NCI-H1105 (cell line): ENCODE measurements around the gene YARS1.
A peak's percentile ranks its signal among the peaks of the same experiment; 100 is the strongest.

Experiments
- DNase-seq: peaks from one replicate; lab custom pipeline; 2025; lab: John Stamatoyannopoulos, UW

The YARS1 gene

DNA sequence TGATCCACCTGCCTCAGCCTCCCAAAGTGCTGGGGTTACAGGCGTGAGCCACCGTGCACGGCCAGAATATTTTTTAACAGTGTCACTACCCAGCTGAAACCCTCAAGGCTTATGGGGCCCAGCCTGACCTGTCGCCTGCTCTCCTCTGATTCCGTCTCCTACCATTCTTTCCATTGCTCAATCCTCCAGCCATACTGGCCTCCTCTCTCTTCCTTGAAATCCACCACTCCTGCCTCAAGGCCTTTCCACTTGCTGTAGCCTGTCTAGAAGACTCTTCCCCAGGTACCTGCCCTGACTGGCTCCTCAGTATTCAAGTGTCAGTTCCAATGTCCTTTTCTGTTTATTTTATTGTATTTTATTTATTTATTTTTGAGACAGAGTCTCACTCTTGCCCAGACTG, 53.9 kb downstream of the YARS1 start:
- DNase-seq: no peak

DNA sequence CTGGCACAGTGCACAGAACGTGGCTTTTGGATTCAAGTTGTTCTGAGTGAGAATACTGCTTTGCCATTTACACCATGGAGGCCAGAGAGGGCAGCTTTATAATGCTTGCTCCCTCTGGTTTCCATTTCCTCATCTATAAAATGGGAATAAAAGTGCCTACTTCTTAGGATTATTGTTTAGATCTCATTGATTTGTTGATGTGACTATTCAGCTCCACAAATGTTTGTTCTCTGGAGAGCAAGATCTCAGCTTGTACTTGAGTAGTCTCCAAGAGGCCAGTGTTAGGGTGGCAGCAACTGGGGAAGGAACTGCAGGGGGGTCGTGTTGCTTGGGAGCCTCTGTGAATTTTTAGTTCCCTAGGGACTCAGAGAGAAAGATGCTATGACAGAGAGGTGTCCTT, 55.2 kb downstream of the YARS1 start:
- no peak for DNase-seq

DNA sequence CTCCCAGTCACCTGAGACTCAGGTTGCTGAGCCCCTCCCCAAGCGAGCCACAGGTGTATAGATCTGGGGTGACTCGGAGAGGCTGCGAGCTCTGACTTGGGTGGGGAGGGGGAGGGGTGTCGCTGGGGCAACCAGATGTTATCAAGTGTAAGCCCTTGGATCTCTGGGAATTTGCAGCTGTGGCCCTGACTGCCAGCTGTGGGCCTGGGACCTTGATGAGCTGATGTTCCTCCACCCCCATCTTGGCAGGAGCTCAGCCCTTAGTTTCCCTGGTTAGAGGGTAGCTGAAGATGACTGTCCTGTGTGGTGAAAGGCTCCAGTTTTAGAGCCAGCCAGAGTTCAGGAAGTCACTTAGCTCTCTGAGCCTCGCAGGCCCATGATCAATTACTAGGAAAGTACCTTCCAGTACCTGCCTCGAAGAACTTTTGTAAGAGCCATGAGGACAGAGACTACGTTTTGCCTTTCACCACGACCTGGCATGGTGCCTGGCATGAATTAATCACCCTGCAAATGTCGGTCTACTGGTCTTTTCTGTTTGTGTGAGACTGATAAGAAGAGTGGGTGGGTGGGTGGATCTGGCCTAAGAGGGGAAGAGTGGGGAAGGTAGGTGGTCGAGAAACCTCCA, 55.8 kb downstream of the YARS1 start:
- peak; percentile 47 for DNase-seq

DNA sequence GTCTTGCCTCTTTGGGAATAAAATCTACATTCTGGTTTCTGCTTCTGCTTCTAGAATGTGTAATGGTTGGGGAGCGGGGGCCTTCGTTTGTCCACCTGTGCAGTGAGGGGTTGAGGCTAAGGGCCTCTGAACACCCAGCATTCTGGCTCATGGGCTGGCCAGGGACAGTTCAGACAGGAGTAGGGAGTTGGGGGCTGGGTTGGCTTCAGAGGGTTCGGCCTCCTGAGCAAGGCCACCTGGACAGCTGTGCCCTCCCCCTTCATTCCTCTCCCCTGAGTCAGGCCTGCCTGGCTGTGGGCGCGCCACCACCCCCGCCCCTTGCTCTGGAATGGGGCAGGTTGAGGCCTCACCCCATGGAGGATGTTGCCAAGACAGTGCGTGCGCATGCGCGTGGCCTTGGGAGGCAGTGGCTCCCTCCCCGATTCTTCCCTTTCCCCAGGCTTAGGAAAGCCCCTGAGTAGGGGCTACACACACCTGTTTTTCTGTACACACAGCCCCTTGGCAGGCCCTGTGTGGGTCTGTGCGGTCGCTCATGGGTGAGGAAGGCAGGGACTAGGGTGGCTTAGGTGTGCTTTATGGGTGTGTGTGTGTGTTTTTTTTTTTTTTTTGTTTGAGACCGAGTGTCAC, 57.0 kb downstream of the YARS1 start:
- DNase-seq: no peak

DNA sequence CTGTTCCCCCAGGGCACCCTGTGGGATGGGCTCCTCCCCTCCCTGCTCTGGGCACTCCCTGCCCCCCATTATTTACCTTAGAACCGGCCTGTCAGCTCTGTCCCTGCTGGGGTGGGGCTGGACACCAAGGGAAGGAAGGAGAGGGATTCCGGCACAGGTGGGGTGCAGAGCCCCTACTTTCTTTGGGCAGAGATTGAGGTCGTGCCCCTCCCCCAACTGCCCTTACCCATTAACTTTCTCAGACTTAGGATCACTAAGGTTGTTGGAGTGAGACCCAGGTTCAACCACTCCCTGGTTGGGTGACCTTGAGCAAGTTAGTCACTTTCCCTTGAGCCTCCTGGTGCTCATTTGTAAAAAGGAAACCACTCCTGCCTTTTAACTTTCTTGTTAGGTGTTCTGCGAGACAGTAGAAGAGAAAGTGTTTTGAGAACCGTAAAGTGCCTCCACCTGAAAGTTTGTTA, 57.6 kb downstream of the YARS1 start:
- no peak for DNase-seq

DNA sequence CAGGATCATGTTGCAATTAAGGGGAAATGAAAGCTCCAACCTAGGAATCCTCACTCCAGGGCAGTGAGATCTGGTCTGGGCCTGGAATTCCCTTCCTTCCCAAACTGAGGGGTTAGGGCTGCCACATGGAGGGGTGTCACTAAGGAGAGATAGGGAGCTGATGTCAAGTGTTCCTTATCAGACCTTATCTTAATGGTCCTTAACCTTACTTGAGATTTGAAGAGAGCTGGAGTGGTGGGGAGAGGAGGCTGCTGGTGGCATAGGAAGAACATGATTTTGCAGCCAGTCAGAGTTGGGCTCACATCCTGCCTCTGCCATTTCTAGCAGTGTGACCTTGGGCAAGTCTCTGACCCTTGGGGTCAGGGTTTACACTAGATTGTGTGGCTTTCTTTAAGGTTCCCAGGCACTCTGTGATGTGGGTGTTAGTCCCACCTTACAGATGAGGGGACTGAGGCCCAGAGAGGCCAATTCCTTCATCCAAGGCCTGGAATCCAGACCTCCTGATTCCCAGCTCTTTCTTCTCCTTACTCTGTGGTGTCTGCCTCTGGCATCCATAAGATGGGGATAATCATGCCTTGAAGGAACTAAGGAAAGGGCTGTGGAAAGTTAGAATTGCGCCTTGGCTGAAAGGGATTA, 58.2 kb downstream of the YARS1 start:
- DNase-seq: no peak

DNA sequence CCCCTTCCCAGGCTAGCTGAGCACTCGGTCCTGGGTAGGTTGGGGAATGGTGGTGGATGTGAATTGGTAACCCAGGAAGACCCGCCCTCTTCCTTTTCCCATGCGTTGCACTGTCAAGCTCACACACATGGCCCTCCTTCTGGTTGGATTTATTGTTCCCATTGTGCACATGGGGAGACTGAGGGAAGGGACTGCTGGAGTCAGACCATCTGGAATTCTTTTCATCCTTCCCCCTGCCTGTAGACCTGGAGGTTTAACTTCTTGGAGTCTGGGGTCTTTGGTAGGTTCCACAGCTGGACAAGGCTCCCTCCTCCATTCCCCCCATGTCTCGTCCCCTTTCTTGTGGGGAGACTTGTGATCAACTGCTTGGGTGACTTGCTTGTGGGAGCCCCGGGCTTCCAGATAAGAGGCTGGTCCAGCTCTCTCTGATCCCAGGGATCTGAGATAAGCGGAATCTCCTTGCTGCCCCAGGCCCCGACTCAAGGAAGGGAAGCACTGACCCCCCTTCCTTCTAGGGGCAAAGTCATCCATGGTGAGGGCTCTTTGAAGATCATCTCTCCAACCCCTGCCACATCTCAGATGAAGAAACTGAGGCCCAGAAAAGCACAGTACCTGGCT, 58.9 kb downstream of the YARS1 start:
- no peak for DNase-seq

DNA sequence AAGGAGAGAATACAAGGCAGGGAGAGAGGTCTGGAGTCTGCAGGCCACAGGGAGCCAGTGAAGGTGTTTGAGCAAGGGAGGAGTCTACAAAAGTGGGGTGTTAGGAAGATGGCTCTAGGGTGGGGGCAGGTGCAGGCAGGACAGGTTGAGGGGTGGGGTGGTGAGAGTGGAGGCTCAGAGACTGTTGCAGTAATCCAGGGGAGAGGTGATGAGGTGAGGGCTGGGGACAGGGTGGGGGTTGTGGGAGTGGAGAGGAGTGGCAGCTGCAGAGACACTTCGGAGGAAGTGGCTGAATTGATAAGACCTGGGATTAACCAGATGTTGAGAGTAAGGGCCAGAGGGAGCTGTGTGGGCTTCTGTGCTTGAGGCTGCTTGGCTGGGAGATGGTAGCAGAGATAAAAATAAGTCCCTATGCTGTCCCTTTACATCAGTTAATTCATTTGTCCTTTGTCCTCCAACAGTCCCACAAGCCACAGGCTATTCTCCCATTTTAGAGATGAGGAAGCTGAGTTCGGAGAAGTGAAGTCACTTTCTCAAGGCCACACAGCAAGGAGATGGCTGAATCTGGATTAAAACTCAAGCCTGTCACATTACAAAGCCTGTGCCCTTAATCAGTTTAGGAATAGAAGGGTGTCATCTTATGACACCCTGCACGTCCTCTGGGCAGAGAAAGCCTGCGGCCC, 59.8 kb downstream of the YARS1 start:
- DNase-seq: no peak

DNA sequence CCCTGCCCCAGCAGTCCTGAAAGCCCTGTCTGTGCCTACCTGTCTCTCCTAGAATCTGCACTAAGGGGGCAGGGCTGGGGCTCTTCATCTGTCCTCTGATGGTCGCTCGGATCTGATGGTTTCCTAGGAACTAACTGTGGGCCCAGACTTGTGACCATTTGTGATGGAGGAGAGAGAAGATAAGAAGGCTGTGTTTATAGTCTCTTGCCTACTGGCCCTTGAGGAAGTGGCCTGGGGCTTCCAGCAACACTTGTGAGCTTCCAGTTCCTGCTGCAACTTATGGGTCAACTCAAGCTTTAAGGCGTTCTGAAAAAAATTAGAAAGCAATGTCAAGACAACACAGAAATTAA, 61.4 kb downstream of the YARS1 start:
- no peak for DNase-seq

DNA sequence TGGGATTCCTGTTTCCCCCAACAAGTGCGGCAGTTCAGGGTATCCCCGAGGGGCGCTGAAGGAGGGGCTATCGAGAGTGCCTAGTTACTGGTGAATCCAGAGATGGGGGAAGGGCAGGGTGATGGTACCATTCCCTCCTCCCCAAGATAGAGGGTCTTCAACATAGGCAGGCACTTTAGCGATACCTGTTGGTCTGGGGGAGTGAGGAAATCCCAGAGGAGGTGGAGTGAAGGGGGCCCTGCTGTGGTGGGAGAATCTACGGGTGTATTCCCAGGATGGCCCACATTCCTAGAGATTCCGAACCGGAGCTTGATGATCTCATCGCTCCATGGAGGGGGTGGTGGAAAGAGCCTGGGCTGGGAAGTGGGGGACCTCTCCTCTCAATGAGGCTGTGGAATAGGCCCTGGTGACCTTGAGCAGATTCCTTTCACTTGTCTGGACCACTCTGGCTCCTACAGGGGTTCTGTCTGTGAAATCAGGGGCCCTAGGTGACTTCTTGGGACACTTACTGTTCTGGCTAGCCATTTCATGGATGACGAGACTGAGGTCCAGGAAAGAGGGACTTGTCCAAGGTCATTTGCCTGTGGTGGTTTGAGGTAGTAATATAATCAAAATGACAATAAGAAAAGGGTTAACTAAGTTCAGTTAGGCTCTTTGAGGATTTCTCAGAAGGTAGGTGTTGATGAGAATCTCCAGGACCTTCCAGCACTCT, 61.9 kb downstream of the YARS1 start:
- DNase-seq: no peak

DNA sequence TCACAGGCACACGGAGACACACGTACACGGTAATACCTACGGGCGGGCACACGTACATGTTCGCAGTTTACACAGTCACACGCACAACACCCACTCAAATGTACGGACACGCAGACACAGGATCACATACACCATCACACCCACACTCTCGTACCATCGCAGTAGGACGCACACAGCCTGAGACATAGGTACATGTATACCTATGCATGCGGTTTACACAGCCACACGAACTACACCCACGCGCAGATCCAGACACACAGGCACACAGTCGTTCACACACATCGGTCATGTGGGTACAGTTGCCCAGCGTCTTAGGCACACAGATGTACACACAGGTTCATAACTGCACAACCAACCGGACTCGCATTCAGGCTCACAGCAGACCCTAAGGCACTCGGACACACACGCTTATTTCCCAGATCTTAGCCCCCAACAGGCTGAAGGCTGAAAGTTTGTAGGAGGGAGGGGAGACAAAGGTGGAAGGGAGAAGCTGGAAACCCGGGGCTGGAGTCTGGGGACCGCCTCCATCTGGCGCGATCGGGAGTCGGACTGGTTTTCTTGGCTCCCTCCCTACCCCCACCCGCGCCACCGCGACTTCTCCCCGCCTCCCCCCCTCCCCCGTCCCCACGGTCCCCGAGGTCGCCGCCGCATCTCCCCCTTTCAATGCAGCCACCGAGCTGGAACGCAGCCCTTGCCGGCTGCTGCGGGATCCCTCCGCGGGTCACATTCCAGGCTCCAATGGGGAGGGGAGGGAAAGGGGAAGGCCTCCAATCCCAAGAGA, 62.7 kb downstream of the YARS1 start:
- peak; percentile 23 for DNase-seq

DNA sequence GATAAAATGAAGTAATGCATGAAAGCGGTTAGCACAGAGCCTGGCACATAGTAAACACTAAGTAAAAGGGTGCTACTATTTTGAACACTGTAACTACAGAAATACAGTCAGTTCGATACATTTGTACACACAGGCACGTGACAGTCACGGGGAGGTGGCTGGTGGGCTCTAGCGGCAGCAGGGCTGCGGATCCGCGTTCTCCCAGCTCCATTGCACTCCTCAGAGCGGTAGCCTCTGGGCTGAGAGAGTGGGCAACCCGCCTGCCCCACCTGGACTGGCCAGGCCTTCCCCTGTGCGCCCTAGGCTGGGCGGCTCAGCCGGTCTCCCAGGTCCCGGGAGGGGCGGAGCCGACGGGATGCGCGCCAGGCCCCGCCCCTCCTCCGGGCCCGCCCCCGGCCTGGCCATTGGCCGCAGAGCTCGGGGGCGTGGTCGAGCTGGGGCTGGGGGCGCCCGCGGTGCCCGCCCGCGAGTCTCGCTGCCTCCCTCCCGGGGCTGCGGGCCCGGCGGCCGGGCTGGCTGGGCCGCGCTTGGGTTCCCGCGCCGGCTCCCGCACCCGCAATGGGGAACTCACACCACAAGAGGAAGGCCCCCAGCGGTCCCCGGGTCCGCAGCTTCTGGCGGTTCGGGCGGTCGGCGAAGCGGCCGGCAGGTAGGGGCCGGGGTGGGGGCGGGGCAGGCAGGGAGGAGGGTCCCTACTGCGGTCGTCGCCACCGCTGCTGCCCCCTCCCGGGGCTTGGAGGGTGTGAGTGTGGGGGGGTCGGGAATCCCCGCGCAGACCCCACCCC, 63.4 kb downstream of the YARS1 start:
- DNase-seq: peak; percentile 86

DNA sequence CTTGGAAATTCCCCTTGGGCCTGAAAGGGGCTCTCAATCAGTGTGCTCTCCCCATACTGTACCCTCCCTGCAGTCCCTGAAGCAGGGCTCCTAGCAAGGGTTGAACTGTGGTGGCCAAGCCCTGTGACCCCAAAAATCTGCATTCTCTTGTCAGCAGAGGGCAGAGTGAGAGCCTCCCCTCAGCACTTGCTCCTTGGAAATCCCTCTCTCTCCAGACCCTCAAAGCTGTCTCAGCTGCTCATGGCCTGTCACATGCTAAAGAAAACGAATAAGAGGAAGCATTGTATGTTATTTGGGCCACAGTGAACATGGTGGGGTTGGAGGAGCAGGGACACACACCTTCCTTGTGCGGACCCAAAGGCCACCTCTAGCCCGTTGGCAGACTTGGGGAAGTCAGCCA, 67.4 kb downstream of the YARS1 start:
- no peak for DNase-seq

DNA sequence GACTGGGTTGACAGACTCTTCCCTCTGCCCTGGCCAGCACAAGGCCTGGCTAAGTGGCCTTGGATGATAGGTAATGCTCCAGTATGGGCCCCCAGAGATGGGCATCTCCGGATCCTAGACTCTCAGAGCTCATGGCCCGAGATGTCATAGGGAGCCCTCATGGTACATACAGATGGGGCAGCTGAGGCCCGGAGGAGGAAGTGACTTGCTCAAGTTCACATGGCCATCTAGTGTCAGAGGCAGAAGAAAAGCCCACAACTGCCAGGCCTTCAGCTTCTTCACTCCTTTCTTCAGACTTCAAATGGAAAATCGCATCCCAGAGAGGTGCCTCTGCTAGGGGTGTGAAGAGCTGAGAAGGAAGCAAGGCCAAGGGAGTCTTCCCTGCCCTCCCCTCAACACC, 67.8 kb downstream of the YARS1 start:
- DNase-seq: no peak

DNA sequence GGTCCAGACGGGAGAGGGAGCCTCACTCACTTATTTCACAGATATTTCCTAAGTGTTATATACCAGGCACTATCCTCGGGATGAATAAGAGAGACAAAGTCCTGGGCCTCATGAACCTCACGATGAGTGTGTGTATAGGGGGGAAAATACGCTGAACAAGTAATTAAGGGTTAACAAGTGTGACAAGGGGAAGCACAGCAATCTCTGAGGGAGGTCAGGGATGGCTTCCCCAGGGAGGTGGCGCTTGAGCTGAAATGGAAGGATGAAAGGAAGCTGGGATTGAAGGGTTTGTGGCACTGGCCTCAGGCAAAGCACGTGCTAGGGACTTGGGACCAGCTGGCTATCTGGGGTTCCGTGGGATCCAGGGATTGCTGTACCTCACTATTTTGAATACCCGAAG, 68.2 kb downstream of the YARS1 start:
- no peak for DNase-seq

DNA sequence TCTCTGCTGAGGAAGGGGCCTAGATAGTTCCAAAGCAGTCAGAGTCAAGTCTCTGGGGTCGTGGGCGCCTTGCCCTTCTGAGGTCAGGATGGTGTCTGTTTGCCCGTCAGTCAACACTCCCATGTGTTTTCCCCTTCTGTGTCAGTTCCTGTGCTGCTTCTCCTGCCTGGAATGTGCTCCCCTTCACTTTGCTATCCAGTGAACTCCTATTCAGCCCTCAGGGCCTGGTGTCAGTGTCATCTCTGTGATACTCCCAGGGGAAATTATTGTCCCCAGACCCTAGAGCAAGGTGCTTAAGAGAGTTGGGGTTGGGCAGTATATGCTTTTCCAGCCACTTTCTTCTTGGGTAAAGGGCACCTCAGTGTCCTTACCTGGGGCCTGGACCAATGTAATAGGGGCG, 68.8 kb downstream of the YARS1 start:
- no peak for DNase-seq

DNA sequence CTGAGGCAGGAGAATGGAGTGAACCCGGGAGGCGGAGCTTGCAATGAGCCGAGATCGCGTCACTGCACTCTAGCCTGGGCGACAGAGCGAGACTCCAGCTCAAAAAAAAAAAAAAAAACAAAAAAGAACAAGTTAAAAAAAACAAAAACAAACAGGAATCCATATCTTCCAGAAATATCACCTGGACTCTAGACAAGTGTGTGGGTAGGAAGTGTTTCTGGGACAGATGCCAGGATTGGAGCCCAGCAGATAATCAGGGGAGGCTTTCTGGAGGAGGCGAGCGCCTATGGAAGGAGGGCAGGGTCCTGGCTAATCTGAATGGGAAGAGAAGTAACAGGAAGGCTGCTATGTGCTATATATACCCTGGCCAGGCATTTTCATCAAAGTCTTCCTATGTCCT, 71.0 kb downstream of the YARS1 start:
- no peak for DNase-seq

DNA sequence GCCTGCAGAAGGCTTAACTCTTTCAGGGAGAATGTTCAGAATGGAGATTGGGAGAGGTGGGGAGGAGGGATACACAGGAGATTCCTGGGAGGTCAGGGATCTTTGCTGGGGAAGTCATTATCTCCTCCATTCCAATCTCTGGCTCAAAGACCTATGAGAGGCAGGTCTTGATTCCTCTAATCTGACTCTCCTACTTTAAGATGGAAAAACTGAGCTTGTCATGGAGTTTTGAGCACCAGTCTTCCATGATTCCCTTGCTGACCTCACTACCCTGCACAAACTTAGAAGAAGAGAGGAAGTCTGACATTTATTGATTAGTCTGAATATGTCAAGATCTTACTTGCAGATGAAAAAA, 73.1 kb downstream of the YARS1 start:
- DNase-seq: no peak

DNA sequence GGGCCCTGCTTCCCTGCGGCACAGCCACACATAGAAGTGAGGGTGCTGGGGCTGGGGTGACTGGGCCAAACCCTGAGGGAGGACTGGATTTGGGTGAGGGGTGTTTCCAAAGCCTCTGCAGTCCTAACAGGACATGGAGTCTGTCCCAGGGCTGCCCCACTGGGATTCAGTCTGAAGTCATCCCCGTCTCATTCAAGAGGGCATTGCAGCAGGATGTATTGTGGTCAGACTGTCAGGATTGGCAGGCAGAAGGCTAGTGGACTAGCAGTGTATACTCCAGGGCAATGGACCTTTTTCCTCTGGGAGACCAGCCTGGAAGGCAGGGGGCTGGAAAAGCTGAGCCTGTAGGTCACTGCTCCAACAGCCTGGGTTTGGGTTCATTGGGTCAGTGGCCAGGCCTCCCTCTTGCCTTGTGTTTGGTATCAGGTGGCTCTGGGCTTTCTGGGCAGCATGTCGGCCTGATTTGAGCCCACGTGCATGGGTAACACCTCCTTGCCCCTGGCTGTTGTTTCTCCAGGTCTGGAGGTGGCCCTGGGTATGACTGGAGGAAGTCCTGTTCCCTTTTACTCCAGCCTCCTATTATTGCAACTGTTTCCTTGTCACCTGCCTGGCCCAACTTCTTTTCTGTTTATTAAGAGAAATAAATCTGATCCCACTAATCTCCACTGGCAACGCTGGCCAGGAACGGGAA, 73.6 kb downstream of the YARS1 start:
- no peak for DNase-seq

DNA sequence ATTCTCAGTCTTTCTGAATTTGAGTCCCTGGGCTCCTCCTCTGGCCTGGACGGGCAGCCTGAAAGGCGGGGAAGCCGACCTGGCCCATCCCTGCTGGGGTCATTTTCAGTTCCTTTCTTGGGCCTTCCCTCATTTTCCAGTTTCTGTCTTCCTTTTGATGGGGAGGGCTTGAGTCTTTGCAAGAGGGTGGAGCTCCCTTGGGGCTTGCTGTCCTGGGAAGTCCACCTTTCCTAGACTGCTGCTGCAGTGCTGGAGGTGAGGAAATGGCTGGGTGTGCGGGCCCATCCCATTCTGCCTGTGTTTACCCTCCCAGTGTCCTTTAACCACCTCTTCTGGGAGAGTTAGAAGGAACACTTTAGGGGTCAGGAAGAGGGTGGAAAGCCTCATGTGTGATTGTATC, 74.2 kb downstream of the YARS1 start:
- DNase-seq: no peak
